Measurements from ENCODE around the gene CLEC2L.

Gene CLEC2L

GRCh38 chr7:139576179-139576973 lies 52.9 kb downstream of the CLEC2L start:
- no peak for DNase-seq

GRCh38 chr7:139580435-139580834 lies 57.0 kb downstream of the CLEC2L start:
- DNase-seq: no peak

- no peak for DNase-seq
These were observed 58.7 kb downstream of the CLEC2L start for GRCh38 chr7:139582130-139582650.

GRCh38 chr7:139582671-139583155 lies 59.2 kb downstream of the CLEC2L start:
- DNase-seq: no peak

- DNase-seq: no peak
These were observed 60.5 kb downstream of the CLEC2L start for GRCh38 chr7:139583826-139584553.

- no peak for DNase-seq
These were observed 61.6 kb downstream of the CLEC2L start for GRCh38 chr7:139585042-139585441.

- no peak for DNase-seq
These were observed 62.8 kb downstream of the CLEC2L start for GRCh38 chr7:139586286-139586685.

GRCh38 chr7:139587535-139587934 lies 64.0 kb downstream of the CLEC2L start:
- DNase-seq: no peak

GRCh38 chr7:139588632-139589031 lies 65.1 kb downstream of the CLEC2L start:
- DNase-seq: no peak

GRCh38 chr7:139589474-139589873 lies 66.0 kb downstream of the CLEC2L start:
- no peak for DNase-seq

GRCh38 chr7:139591550-139592195 lies 68.2 kb downstream of the CLEC2L start:
- no peak for DNase-seq

GRCh38 chr7:139592801-139593461 lies 69.4 kb downstream of the CLEC2L start:
- no peak for DNase-seq

GRCh38 chr7:139594090-139594489 lies 70.6 kb downstream of the CLEC2L start:
- DNase-seq: no peak

Data from midbrain (tissue), 1 donor.